DOHH2 (cell line): ENCODE measurements around the gene C1orf141.
A peak's percentile ranks its signal among the peaks of the same experiment; 100 is the strongest.

Source experiments
- H3F3A ChIP-seq: fragments of 200-600 bp; sonication (generic), shearing (Covaris generic); 2 replicates; pipeline ENCODE4 v1.6.0; 2016; ENCODE audit warnings: antibody characterized with exemption, mild to moderate bottlenecking; ENCODE audit not compliant: control insufficient read depth, insufficient read depth
- H3K27ac ChIP-seq: fragments of 200-600 bp; sonication (generic); 2 replicates; pipeline ENCODE4 v1.5.1; 2014; ENCODE audit warnings: low read depth, mild to moderate bottlenecking, low read length, moderate library complexity
- H3K27me3 ChIP-seq: fragments of 200-600 bp; sonication (generic); 2 replicates; pipeline ENCODE4 v1.6.1; 2014; ENCODE audit warnings: mild to moderate bottlenecking, low read length, mixed read lengths; ENCODE audit not compliant: control insufficient read depth
- H3K36me3 ChIP-seq: fragments of 200-600 bp; sonication (generic); 2 replicates; pipeline ENCODE4 v1.6.1; 2014; ENCODE audit warnings: mild to moderate bottlenecking, low read length, moderate library complexity, mixed read lengths; ENCODE audit not compliant: control insufficient read depth
- H3K4me1 ChIP-seq: fragments of 200-600 bp; sonication (generic); 2 replicates; pipeline ENCODE4 v1.6.1; 2014; ENCODE audit warnings: mild to moderate bottlenecking, low read length, mixed read lengths; ENCODE audit not compliant: control insufficient read depth
- H3K4me2 ChIP-seq: fragments of 200-600 bp; sonication (generic); 2 replicates; pipeline ENCODE4 v1.6.0; 2014; ENCODE audit warnings: mild to moderate bottlenecking, low read length, moderate library complexity
- H3K4me3 ChIP-seq: fragments of 200-600 bp; sonication (generic); 2 replicates; pipeline ENCODE4 v1.5.1; 2014; ENCODE audit warnings: mild to moderate bottlenecking, low read length, mixed read lengths
- H3K79me2 ChIP-seq: fragments of 200-600 bp; sonication (generic); 2 replicates; pipeline ENCODE4 v1.6.1; 2014; ENCODE audit warnings: mild to moderate bottlenecking, low read length, mixed read lengths; ENCODE audit not compliant: control insufficient read depth
- H3K9me2 ChIP-seq: fragments of 200-600 bp; sonication (generic); replicated peaks from 2 replicates; pipeline ENCODE4 v1.6.1; 2014; ENCODE audit warnings: mild to moderate bottlenecking, low read length, mixed read lengths; ENCODE audit not compliant: control insufficient read depth
- H3K9me3 ChIP-seq: fragments of 200-600 bp; sonication (generic); 2 replicates; pipeline ENCODE4 v1.6.1; 2014; ENCODE audit warnings: antibody characterized with exemption, low read length, mixed read lengths; ENCODE audit not compliant: control insufficient read depth, insufficient read depth
- H4K20me1 ChIP-seq: fragments of 200-600 bp; sonication (generic); 2 replicates; pipeline ENCODE4 v1.6.0; 2014; ENCODE audit warnings: low read depth, mild to moderate bottlenecking, antibody characterized with exemption, low read length, moderate library complexity; ENCODE audit not compliant: control insufficient read depth, insufficient read depth
- CTCF ChIP-seq: fragments of 200-600 bp; sonication (generic); IDR thresholded peaks from one replicate; pipeline ENCODE4 v1.5.1; 2014; ENCODE audit warnings: antibody characterized with exemption, mild to moderate bottlenecking, low read depth, low read length; ENCODE audit not compliant: poor library complexity, severe bottlenecking
- EZH2phosphoT487 ChIP-seq: fragments of 200-600 bp; sonication (generic); IDR thresholded peaks from 2 replicates; pipeline ENCODE4 v1.6.1; 2017; ENCODE audit warnings: borderline replicate concordance, mild to moderate bottlenecking, antibody characterized with exemption, low read length, moderate library complexity, mixed read lengths

The C1orf141 gene

GRCh38 chr1:67110352-67110751, 24.4 kb downstream of the C1orf141 start:
- H4K20me1 ChIP-seq: no peaks in the 10 kb centered on the region
- peaks cover 89% of the 10 kb centered on the region for H3K4me1 ChIP-seq
- no peaks in the 10 kb centered on the region for H3K27me3 ChIP-seq
- H3K27ac ChIP-seq: peak overlapping the region; percentile 94
- H3F3A ChIP-seq: peaks cover 59% of the 10 kb centered on the region
- H3K36me3 ChIP-seq: peaks cover 14% of the 10 kb centered on the region
- H3K4me2 ChIP-seq: peak overlapping the region; percentile 67
- no peaks in the 10 kb centered on the region for H3K9me3 ChIP-seq
- peaks cover 53% of the 10 kb centered on the region for H3K79me2 ChIP-seq
- no peaks in the 10 kb centered on the region for H3K9me2 ChIP-seq
- H3K4me3 ChIP-seq: peak overlapping the region; percentile 55
- TF ChIP-seq EZH2phosphoT487 (no peak), CTCF (no peak)

- TF ChIP-seq CTCF (no peak), EZH2phosphoT487 (no peak)
- H3K9me2 ChIP-seq: no peaks in the 10 kb centered on the region
- peak overlapping the region; percentile 52 for H3K4me2 ChIP-seq
These were observed 29.3 kb downstream of the C1orf141 start for GRCh38 chr1:67105508-67105907.

GRCh38 chr1:67103548-67103947, 31.2 kb downstream of the C1orf141 start:
- Histone ChIP-seq H3K27me3 (no peaks in the 10 kb centered on the region), H3K4me3 (peak overlapping the region; percentile 72), H3K4me1 (peaks cover 92% of the 10 kb centered on the region), H3K9me2 (no peaks in the 10 kb centered on the region), H4K20me1 (no peaks in the 10 kb centered on the region), H3K4me2 (peak overlapping the region; percentile 54), H3K9me3 (no peaks in the 10 kb centered on the region), H3K27ac (peak overlapping the region; percentile 69; the same call in 1 of the 2 replicates), H3K79me2 (peaks cover 68% of the 10 kb centered on the region), H3K36me3 (peaks cover 3% of the 10 kb centered on the region; the same call in 1 of the 2 replicates), H3F3A (peaks cover 24% of the 10 kb centered on the region)
- no peak for TF ChIP-seq EZH2phosphoT487
- no peak for TF ChIP-seq CTCF

More at GRCh38 chr1:67105508-67105907, 29.3 kb downstream of the C1orf141 start:
- Histone ChIP-seq H3K27ac (peak overlapping the region; percentile 94), H3K36me3 (peaks cover 3% of the 10 kb centered on the region; the same call in 1 of the 2 replicates), H3K79me2 (peaks cover 73% of the 10 kb centered on the region), H3K27me3 (no peaks in the 10 kb centered on the region), H3F3A (peaks cover 35% of the 10 kb centered on the region), H3K4me3 (peak overlapping the region; percentile 17), H3K9me3 (no peaks in the 10 kb centered on the region), H3K4me1 (peaks cover 93% of the 10 kb centered on the region), H4K20me1 (no peaks in the 10 kb centered on the region)

GRCh38 chr1:67100833-67101232, 33.9 kb downstream of the C1orf141 start:
- Histone ChIP-seq H3K4me3 (peak overlapping the region; percentile 72), H4K20me1 (no peaks in the 10 kb centered on the region), H3K9me3 (no peaks in the 10 kb centered on the region), H3K4me2 (peak overlapping the region; percentile 54), H3K4me1 (peaks cover 65% of the 10 kb centered on the region), H3K27ac (peak overlapping the region; percentile 69), H3K27me3 (no peaks in the 10 kb centered on the region), H3F3A (peaks cover 10% of the 10 kb centered on the region), H3K9me2 (no peaks in the 10 kb centered on the region), H3K36me3 (no peaks in the 10 kb centered on the region), H3K79me2 (peaks cover 50% of the 10 kb centered on the region)
- TF ChIP-seq EZH2phosphoT487 (no peak), CTCF (no peak)
